GM19193 (cell line): ENCODE measurements around the gene AJM1.

Experiments
- POLR2A ChIP-seq: IDR thresholded peaks from 4 replicates; pipeline ENCODE4 v1.6.1; 2011; ENCODE audit not compliant: insufficient read depth, insufficient read length; ENCODE audit errors: extremely low read depth

AJM1 gene

DNA sequence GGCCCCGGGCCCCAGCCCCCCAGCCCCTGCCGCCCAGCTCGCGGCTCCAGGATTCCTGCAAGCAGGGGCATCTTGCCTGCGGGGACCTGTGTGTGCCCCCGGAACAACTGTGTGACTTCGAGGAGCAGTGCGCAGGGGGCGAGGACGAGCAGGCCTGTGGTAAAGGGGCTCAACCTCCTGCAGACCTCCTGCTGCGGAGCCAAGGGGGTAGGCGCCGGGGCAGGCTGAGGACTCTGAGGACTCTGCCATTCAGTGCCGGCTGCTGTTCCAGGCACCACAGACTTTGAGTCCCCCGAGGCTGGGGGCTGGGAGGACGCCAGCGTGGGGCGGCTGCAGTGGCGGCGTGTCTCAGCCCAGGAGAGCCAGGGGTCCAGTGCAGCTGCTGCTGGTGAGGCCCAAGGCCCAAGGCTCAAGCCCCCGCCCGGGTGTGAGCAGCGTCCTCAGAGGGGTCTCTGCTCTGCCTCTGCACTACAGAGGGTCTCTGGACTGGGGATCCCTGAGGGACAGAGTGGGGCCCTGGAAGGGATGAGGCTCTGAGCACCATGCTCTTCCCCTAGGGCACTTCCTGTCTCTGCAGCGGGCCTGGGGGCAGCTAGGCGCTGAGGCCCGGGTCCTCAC, 13.3 kb downstream of the AJM1 start:
- no peak for TF ChIP-seq POLR2A

DNA sequence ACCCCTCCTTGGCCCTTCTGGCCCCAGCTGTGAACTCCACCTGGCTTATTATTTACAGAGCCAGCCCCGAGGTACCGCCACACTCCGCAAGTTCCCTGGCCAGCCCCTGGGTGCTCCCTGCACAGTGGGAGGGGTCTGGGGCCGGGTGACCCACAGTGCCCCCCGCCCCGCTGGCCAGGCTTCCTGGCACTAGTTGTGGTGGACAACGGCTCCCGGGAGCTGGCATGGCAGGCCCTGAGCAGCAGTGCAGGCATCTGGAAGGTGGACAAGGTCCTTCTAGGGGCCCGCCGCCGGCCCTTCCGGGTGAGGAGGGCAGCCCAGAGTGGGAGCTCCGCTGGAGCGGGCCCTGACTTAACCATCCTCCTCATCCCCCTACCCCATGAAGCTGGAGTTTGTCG, 13.8 kb downstream of the AJM1 start:
- TF ChIP-seq POLR2A = no peak

DNA sequence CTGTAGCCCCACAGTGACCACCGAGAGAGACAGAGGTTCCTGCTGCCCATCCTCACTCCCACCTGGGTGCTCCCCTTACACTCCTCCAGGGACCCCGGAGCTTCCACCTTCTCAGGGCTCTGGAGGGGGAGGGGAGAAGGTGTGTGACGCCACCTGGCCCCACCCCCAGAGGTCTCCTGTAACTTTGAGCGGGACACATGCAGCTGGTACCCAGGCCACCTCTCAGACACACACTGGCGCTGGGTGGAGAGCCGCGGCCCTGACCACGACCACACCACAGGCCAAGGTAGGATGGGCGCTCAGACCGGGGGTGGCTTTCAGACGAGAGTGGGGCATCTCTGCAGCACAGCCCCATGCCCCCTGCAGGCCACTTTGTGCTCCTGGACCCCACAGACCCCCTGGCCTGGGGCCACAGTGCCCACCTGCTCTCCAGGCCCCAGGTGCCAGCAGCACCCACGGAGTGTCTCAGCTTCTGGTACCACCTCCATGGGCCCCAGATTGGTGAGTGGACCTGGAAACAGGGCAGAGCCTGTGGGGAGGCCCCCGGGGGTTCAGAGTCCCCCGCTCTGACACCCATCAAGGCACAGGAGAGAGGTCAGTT, 14.4 kb downstream of the AJM1 start:
- TF ChIP-seq POLR2A = no peak

DNA sequence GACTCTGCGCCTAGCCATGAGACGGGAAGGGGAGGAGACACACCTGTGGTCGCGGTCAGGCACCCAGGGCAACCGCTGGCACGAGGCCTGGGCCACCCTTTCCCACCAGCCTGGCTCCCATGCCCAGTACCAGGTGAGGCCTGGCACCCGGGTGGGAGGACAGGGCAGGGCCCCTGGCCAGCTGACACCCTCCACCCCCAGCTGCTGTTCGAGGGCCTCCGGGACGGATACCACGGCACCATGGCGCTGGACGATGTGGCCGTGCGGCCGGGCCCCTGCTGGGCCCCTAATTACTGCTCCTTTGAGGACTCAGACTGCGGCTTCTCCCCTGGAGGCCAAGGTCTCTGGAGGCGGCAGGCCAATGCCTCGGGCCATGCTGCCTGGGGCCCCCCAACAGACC, 14.9 kb downstream of the AJM1 start:
- TF ChIP-seq POLR2A = no peak

DNA sequence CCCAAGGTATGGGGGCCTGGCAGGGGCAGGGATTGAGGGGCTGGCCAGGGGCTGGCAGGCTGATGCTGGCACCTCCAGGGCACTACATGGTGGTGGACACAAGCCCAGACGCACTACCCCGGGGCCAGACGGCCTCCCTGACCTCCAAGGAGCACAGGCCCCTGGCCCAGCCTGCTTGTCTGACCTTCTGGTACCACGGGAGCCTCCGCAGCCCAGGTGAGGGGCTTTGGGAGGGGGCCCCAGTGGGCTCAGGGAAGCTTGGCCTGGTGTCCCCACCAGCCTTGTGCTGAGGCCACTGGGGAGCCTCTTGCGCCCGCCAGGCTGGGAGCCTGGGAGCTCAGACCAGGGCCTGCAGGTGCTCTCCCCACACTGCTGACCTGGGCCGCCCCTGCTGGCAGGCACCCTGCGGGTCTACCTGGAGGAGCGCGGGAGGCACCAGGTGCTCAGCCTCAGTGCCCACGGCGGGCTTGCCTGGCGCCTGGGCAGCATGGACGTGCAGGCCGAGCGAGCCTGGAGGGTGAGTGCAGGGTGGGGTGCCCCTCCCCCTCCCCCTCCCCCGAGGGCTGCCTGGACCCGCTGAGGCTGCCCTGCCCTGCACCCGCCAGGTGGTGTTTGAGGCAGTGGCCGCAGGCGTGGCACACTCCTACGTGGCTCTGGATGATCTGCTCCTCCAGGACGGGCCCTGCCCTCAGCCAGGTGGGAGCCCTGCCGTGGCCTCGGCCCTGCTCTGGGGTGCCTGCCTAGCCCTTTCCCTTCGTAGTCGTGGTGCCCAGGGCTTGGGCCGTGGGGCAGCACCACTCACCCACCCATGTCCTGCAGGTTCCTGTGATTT, 15.5 kb downstream of the AJM1 start:
- TF ChIP-seq POLR2A = no peak

DNA sequence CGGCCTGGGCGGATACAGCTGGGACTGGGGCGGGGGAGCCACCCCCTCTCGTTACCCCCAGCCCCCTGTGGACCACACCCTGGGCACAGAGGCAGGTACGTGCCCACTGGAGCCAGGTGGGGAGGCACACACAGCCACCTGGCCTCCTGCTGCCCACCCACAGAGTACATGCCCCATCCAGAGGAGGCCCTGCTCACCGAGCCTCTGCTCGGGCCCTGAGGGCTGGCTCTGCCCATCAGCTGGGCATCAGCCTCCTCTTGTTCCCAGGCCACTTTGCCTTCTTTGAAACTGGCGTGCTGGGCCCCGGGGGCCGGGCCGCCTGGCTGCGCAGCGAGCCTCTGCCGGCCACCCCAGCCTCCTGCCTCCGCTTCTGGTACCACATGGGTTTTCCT, 16.2 kb downstream of the AJM1 start:
- TF ChIP-seq POLR2A = no peak

DNA sequence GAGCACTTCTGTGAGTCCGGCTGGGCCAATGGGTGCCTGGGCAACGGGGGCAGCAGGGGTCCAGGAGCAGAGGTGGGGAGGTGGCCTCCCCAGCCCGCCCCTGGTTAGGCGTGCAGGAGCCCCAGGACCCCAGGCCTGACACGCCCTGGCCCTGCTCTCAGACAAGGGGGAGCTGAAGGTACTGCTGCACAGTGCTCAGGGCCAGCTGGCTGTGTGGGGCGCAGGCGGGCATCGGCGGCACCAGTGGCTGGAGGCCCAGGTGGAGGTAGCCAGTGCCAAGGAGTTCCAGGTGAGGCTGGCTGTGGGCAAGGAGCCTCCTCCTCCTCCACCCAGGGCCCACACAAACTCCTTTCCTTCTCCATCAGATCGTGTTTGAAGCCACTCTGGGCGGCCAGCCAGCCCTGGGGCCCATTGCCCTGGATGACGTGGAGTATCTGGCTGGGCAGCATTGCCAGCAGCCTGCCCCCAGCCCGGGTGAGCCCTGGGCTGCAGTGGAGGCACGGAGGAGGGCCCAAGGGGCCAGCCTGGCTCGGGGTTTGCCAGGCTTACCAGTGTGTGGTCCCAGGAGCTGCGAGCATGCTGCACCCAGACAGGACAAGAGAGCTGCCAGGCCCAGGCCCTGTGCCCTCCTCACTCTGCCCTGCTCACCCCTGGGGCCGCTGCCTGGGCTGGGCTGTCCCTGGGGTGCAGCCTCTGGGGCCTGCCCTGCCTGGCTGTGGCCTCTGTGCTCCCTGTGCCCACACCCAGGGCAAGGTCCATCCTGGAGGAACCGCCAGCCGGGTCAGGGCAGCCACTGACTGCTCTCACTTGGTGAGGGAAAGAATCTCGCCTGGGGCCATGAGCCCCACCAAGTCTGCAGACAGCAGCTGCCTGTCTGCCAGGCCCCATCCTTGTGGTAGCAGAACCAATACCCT, 16.8 kb downstream of the AJM1 start:
- TF ChIP-seq POLR2A = peak; percentile 26

DNA sequence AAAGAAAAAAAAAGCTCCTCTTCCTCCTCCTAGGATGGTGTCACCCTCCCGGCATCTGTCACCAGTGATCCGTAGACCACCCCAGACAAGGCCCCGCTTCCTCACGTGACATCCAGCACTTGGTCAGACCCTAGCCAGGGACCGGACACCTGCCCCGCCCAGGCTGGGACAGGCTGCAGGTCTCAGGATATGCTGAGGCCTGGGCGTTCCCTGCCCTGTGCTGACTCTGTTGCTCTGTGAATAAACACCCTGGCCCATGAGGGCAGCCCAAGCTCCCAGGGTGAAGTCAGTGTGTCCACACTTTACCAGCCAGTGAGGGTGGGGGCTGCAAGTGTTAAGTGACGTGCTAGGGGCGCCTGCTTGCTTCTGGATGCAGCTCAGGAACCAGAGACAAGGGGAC, 18.3 kb downstream of the AJM1 start:
- TF ChIP-seq POLR2A = peak; percentile 15

DNA sequence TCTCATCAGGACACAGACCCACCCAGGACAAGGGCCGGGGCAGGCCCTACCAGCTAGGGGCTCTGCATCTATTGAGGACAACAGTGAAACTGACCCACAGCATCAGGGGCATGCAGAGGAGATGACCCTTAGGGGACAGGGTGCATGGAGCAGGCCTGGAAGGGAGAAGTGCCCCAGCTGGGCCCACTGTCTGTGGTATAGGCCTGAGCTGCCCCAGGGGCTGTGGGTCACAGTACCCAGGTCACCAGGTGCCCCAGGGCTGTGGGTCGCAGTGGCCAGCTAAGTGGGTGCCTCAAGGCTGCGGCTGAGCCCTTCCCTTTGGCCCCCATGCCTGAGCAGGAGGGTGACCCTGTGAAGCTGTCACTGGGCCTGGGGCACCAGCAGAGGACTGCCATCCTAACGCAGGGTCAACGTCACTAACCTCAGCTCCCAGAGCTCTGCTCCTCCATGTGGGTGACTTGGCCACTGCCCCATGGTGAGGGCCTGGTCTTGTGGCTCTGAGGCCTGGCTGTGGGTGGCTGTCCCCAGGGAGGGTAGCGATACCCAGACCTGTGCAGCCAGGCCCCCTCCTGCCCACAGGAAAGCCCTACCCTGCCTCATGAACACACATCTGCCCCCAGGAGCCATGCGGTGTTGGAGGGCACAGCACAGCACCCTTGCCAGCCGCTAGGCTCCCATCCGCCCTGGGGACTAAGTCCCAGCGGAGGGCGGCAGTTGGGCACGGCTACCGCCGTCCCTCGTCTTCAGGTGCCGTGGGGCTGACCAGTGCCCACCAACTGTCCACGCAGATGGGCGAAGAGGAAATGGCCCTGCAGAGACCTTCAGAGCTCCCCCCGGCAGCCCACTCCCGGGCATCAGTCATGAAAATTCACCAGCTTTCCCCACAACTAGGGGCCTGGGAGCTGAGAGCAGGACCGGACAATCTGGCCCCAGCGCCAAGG, 18.9 kb downstream of the AJM1 start:
- peak; percentile 24 for TF ChIP-seq POLR2A

DNA sequence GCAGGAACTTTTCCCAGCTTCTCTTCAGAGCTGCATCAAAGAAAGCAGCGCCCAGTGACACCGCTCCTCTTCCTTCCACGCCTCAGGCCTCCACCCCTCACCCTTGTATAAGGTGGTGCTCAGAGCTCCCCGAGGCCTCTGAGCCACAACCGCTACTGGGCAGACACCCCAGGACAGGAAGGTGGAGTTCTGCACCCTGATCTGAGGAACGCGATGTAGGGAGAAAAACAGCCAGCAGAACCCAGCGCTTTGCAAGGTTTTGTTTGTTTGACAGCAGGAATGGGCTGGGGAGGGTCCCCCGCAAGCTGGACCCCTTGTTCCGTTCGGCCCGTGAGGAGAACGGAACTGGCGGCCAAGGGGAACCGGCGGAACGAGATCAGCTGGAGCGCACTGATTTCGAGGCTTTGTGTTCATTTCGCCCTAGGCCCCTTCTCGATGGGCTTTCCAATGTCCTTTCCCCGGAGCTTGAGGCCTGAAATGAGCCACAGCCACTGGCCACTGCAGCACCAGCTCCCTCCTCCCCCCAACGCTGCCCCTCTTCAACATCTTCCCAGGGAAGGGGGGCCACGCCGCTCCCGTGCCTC, 19.7 kb downstream of the AJM1 start:
- no peak for TF ChIP-seq POLR2A

DNA sequence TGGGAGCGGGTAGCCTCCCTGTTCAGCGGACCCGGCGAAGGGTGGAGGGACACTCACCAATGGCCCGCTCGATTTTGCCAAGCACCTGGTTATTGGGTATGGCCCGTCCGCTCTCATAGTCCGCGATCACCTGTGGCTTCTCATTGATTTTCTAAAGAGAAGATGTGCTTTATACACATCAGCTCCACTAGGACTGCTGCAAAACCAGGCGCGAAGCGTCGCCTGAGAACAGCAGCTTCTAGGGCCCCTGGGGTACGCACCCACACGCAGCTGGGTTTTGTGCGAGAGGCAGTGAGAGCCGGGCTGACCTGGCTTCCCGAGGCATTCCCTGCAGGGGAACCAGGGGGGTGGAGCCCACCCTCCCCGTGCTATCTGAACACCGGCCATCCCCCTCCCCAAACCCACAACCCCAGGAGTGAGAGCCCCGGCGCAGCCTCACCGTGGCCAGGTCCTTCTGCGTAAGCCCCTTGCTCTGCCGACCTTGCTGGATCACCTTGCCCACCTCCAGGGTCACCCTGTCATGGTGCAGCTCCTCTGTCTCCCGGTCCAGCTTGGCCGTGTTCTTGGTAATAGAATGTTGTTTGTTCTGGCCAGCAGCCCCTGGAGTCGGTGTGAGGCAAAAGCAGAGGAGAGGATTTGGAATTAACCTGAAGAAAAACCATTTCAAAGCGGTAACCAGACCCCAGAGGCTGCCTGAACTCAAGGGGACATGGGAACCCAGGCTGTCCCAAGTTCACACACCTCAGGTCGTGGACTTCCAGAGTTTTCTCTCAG, 20.8 kb downstream of the AJM1 start:
- TF ChIP-seq POLR2A = no peak

DNA sequence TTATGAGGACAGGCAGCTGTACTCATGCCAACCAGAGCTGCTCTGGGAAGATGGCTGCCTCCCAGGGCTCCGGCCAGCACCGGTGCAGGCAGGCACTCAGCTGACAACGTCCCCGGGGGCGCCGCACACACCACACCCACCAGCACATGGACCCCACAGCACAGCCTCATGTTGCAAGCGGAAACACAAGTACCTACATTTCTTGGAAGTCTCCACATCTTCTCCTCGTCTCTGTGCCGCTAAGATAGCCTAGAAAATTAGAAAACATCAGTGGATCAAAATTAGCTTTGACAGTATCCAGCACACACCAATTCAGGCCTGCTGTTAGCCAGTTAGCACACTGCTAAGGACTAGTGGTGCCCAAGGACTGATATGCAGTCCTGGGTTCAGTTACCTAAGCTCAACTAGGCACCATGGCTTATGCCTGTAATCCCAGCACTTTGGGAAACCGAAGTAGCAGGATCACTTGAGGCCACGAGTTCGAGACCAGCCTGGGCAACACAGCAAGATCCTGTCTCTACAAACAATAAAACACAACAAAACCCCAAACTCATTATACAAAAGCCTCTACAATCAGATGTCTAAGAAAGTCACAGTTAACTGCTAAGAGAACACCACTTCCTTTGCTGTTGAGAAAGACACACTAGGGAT, 21.5 kb downstream of the AJM1 start:
- TF ChIP-seq POLR2A = no peak
